Measurements from ENCODE around the gene RPS25.
A peak's percentile ranks its signal among the peaks of the same experiment; 100 is the strongest.
"Not testable (repeated sequence)": the region's sequence is repeated elsewhere in the genome, so short reads cannot be mapped to it uniquely, and the experiment has no call there.

RPS25 gene

DNA sequence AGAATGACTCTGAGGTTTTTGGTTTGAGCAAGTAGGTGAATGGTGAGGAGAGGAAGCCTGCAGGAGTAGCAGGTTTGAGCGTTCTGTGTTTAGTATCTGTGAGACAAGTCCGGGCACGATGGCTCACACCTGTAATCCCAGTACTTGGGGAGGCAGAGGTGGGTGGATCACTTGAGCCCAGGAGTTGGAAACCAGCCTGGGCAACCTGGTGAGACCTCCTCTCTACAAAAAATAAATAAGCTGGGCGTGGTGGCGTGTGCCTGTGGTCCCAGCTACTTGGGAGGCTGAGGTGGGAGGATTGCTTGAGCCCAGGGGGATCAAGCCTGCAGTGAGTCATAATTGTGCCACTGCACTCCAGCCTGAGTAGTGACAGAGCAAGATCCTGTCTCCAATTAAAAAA is 29.9 kb downstream of the RPS25 start:
- H3K27ac Mint-ChIP-seq = no peak overlapping the region
- H3K4me1 Mint-ChIP-seq = no peaks in the 10 kb centered on the region
- no peaks in the 10 kb centered on the region for H3K9me3 Mint-ChIP-seq
- no peak overlapping the region for H3K4me3 Mint-ChIP-seq
- H3K27me3 Mint-ChIP-seq (ENCODE audit: low read depth) = no peaks in the 10 kb centered on the region
- TF ChIP-seq, protein P1, sequence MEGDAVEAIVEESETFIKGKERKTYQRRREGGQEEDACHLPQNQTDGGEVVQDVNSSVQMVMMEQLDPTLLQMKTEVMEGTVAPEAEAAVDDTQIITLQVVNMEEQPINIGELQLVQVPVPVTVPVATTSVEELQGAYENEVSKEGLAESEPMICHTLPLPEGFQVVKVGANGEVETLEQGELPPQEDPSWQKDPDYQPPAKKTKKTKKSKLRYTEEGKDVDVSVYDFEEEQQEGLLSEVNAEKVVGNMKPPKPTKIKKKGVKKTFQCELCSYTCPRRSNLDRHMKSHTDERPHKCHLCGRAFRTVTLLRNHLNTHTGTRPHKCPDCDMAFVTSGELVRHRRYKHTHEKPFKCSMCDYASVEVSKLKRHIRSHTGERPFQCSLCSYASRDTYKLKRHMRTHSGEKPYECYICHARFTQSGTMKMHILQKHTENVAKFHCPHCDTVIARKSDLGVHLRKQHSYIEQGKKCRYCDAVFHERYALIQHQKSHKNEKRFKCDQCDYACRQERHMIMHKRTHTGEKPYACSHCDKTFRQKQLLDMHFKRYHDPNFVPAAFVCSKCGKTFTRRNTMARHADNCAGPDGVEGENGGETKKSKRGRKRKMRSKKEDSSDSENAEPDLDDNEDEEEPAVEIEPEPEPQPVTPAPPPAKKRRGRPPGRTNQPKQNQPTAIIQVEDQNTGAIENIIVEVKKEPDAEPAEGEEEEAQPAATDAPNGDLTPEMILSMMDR (IDR thresholded peaks at IDR 0.05; ENCODE audit: unreplicated experiment in 3 of 3) = no peak
- H3K36me3 Mint-ChIP-seq (ENCODE audit: low read depth) = peaks cover 7% of the 10 kb centered on the region

DNA sequence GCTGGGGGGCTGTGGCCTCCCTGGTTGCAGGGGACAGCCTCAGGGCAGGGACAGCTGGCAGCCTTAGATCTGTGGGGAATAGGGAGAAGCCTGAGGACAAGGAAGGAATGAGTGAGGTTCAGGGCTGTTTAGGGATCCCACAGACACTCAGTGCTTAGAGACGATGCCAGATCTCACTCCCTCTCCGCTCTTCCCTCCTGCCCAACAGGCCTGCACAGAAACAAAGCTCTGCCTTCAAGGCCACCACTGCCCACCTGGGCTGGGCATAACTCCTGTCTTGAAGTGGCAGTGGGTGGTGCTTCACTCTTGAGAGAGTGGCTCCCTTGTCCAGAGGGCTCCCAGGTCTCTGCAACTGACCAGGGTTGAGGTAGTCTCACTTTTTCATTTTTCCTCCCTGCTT is 33.3 kb downstream of the RPS25 start:
- H3K27me3 Mint-ChIP-seq (ENCODE audit: low read depth) = peaks cover 6% of the 10 kb centered on the region
- no peaks in the 10 kb centered on the region for H3K9me3 Mint-ChIP-seq
- no peak overlapping the region for H3K27ac Mint-ChIP-seq
- peaks cover under 1% of the 10 kb centered on the region for H3K4me1 Mint-ChIP-seq
- TF ChIP-seq, protein P1 (IDR thresholded peaks at IDR 0.05; ENCODE audit: unreplicated experiment in 3 of 3) = no peak
- no peaks in the 10 kb centered on the region for H3K36me3 Mint-ChIP-seq (ENCODE audit: low read depth)
- H3K4me3 Mint-ChIP-seq = no peak overlapping the region

DNA sequence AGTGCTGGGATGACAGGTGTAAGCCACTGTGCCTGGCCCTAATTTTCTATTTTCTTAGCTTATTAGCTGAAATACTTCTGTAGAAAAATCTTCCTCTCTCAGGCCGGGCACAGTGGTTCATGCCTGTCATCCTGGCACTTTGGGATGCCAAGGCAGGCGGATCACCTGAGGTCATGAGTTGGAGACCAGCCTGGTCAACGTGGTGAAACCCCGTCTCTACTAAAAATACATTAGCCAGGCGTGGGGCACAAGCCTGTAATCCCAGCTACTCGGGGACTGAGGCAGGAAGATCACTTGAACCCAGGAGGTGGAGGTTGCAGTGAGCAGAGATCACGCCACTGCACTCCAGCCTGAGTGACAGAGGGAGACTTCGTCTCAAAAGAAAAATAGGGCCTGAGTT is 33.8 kb downstream of the RPS25 start:
- not testable (repeated sequence) for H3K4me3 Mint-ChIP-seq

DNA sequence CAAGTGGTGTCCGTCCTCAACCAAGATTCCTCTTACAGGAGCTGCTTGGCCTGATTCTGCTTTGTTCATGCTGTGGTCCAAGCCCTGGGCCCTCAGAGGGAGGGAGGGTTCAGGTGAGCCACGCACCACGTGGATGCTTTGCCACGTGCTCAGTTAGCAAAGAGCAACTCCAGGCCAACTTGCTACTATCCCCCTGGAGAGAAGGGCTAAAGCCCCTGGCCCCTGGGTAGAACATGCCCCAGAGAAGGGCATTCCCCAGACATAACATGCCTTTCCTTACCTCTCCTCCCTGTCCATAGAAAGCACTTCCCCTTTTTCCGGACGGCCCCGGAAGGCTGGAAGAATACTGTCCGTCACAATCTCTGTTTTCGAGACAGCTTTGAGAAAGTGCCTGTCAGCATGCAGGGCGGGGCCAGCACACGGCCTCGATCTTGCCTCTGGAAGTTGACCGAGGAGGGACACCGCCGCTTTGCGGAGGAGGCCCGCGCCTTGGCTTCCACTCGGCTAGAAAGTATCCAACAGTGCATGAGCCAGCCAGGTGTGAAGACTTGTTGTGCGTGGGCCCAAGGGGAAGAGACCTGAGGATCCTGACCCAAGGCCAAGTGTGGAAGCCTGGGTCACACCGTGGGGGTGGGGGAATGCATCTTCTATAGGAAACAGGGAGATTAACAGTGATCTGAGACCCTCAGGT is 37.8 kb downstream of the RPS25 start:
- Mint-ChIP-seq H3K27ac (peak overlapping the region in 2 of 3 experiments; percentile 38 to 65), H3K9me3 (no peaks in the 10 kb centered on the region), H3K36me3 (ENCODE audit: low read depth) (no peaks in the 10 kb centered on the region), H3K4me3 (peak overlapping the region in 1 of 3 experiments; percentile 14), H3K27me3 (ENCODE audit: low read depth) (peaks cover 6% of the 10 kb centered on the region), H3K4me1 (peaks cover 10% of the 10 kb centered on the region)
- TF ChIP-seq, protein P1 (IDR thresholded peaks at IDR 0.05; ENCODE audit: unreplicated experiment in 3 of 3) = no peak

More for the DNA sequence above, 33.8 kb downstream of the RPS25 start:
- H3K36me3 Mint-ChIP-seq (ENCODE audit: low read depth); H3K9me3 Mint-ChIP-seq; H3K4me1 Mint-ChIP-seq; H3K27ac Mint-ChIP-seq; H3K27me3 Mint-ChIP-seq (ENCODE audit: low read depth): not testable (repeated sequence)

DNA sequence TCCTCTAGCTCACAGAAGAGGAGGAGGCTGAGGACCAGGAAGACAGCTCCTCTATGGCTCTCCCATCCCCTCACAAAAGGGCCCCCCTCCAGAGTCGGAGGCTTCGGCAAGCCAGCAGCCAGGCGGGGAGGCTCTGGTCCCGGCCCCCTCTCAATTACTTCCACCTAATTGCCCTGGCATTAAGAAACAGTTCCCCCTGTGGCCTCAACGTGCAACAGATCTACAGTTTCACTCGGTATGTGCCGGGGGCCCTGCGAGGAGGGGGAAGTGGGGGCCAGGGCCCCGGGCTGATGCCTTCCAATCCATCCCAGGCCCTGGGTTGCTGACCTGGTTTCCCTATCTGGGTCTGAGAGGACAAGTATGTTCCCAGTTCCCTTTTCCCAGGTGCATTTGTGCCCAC is 38.7 kb downstream of the RPS25 start:
- Mint-ChIP-seq H3K4me3 (no peak overlapping the region), H3K4me1 (peaks cover 10% of the 10 kb centered on the region), H3K27ac (no peak overlapping the region), H3K27me3 (ENCODE audit: low read depth) (peaks cover 6% of the 10 kb centered on the region), H3K9me3 (no peaks in the 10 kb centered on the region), H3K36me3 (ENCODE audit: low read depth) (no peaks in the 10 kb centered on the region)
- TF ChIP-seq, protein P1 (IDR thresholded peaks at IDR 0.05; ENCODE audit: unreplicated experiment in 3 of 3) = no peak

DNA sequence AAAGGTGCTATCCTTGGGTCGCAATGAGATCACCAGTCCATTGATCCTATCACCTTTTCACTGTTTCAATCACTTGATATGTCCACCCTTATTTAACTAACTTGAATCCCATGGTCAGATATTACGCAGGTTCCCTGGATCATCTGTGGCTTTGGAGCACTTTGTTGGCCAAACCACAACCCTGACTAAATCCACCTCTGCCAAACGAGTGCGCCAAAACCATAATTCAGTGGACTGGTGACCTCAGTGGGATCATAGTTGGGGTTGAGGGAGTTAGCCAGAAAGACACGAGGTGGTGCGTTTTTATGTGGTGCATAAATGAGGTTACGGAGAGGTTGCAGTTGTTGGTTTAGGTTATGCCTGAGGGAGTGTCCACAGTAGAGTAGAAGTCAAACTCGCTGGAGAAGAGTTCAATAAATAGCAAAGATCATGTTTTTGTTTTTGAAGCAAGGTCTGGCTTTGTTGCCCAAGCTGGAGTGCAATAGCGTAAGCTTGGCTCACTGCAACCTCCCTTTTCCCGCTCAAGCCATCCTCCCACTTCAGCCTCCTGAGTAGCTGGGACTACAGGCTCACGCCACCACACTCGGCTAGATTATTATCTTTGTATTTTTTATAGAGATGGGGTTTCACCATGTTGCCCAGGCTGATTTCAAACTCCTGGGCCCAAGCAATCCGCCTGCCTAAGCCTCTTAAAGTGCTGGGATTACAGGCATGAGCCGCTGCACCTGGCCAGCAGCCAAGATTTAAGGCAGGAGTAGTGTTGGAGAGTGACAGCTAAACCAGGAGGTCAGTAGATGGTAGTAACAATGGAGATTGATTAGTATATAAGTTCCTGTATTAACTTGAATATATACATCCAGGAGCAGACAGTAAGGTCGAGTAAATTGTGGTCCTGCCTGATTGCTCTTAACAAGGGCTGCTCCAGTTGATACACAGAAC is 42.1 kb downstream of the RPS25 start:
- Mint-ChIP-seq H3K4me1 (peaks cover 10% of the 10 kb centered on the region), H3K27ac (no peak overlapping the region), H3K27me3 (ENCODE audit: low read depth) (peaks cover 6% of the 10 kb centered on the region), H3K36me3 (ENCODE audit: low read depth) (no peaks in the 10 kb centered on the region), H3K4me3 (no peak overlapping the region), H3K9me3 (peaks cover 4% of the 10 kb centered on the region)
- TF ChIP-seq, protein P1 (IDR thresholded peaks at IDR 0.05; ENCODE audit: unreplicated experiment in 3 of 3) = no peak

All from nephron (organoid).